ENCODE measurements around the gene MRPL44.

MRPL44 gene

GRCh38 chr2:223972656-223973102 lies 15.4 kb downstream of the MRPL44 start:
- no peak overlapping the region for H3K27ac ChIP-seq
- TF ChIP-seq ZFX (IDR thresholded peaks at IDR 0.05; ENCODE audit: borderline replicate concordance) (no peak), CTCF (IDR thresholded peaks at IDR 0.05) (no peak)

GRCh38 chr2:223973606-223974005 lies 16.3 kb downstream of the MRPL44 start:
- no peak overlapping the region for H3K27ac ChIP-seq

GRCh38 chr2:223976635-223977226 lies 19.5 kb downstream of the MRPL44 start:
- H3K27ac ChIP-seq, result no peak overlapping the region
- TF ChIP-seq ZFX (IDR thresholded peaks at IDR 0.05; ENCODE audit: borderline replicate concordance) (no peak), CTCF (IDR thresholded peaks at IDR 0.05) (no peak)

More at GRCh38 chr2:223973606-223974005, 16.3 kb downstream of the MRPL44 start:
- TF ChIP-seq CTCF (IDR thresholded peaks at IDR 0.05), result no peak
- TF ChIP-seq ZFX (IDR thresholded peaks at IDR 0.05; ENCODE audit: borderline replicate concordance), result no peak

- H3K27ac ChIP-seq, result no peak overlapping the region
- TF ChIP-seq CTCF (IDR thresholded peaks at IDR 0.05), result no peak
- no peak for TF ChIP-seq ZFX (IDR thresholded peaks at IDR 0.05; ENCODE audit: borderline replicate concordance)
Measured at GRCh38 chr2:223978451-223978850, 21.2 kb downstream of the MRPL44 start.

- TF ChIP-seq CTCF (IDR thresholded peaks at IDR 0.05) (no peak), ZFX (IDR thresholded peaks at IDR 0.05; ENCODE audit: borderline replicate concordance) (no peak)
- no peak overlapping the region for H3K27ac ChIP-seq
Measured at GRCh38 chr2:223979730-223980396, 22.6 kb downstream of the MRPL44 start.

- no peak overlapping the region for H3K27ac ChIP-seq
- TF ChIP-seq CTCF (IDR thresholded peaks at IDR 0.05) (no peak), ZFX (IDR thresholded peaks at IDR 0.05; ENCODE audit: borderline replicate concordance) (no peak)
Measured at GRCh38 chr2:223980397-223980735, 23.1 kb downstream of the MRPL44 start.

- no peak overlapping the region for H3K27ac ChIP-seq
- TF ChIP-seq ZFX (IDR thresholded peaks at IDR 0.05; ENCODE audit: borderline replicate concordance) (no peak), CTCF (IDR thresholded peaks at IDR 0.05) (no peak)
Measured at GRCh38 chr2:223980803-223981202, 23.5 kb downstream of the MRPL44 start.
